ENCODE measurements around the gene TCF7L1.
"Not testable (repeated sequence)": the region's sequence is repeated elsewhere in the genome, so short reads cannot be mapped to it uniquely, and the experiment has no call there.

TCF7L1 gene

DNA sequence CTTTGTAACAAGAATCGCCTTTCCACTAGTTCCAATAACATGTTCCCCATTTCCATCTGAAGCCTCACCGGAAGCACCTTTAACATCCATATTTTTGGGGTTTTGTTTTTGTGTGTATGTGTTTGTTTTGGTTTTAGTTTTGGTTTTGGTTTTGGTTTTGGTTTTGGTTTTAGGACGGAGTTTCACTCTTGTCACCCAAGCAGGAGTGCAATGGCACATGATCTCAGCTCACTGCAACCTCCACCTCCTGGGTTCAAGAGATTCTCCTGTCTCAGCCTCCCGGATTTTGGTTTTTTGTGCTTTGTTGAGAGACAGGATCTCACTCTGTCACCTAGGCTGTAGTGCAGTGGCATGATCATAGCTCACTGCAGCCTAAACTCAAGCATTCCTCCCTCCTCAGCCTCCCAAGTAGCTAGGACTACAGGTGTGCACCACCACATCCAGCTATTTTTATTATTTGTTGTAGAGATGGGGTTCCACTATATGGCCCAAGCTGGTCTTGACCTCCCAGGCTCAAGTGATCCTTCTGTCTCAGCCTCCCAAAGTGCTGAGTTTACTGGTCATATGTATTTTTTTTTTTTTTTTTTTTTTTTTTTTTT, 158.3 kb downstream of the TCF7L1 start:
- DNase-seq = no peak

DNA sequence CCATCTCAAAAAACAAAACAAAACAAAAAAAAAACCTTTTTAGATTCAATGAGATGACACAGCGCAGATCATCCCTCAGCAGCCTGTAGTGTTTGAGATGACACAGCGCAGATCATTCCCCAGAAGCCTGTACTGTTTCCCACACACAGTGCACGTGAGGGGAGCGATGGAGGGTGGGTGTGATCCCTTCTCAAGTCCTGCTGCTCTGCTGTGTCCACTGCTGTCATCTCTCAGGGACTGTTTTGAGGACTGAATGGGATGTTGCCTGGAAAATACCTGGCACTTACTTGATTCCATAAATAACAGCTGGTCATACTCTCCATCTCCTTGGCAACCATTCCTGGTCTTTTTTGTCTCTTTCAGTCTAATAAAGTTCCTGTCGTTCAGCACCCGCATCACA, 168.9 kb downstream of the TCF7L1 start:
- no peak for DNase-seq

- no peak for DNase-seq
These were observed 170.8 kb downstream of the TCF7L1 start for GRCh38 chr2:85303780-85304531.

DNA sequence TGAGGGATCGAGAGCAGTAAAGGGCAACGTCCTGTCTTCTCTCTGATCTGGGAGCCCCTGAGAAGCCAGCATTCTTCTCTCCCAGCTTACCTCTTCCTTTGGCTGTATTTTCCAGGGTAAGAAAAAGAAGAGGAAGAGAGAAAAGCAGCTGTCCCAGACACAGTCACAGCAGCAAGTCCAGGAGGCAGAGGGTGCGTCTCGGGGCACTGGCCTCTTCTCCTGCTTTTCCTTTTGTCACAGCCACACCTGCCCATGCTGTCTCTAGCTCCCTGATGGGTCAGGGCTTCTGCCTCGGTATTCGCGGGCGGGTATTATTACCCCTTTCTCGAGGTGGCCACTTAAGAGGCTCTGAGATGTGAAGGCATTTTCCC, 174.3 kb downstream of the TCF7L1 start:
- no peak for DNase-seq

DNA sequence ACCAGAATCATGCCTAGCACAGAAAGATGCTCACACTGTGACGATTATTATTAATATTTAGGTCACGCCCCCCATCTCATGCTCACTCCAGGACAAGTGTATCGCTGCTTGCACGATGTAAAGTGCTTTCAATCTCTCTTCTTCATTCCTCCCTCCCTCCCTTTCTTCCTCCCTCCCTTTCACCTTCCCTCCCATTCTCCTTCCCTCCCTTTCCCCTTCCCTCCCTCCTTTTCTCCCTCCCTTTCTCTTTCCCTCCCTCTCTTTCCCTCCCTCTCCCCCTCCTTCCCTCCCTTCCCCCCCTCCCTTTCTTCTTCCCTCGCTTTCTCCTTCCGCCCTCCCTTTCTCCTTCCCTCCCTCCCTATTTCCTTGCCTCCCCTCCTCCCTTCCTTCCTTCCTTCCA, 175.0 kb downstream of the TCF7L1 start:
- no peak for DNase-seq

GRCh38 chr2:85308896-85309555, 175.8 kb downstream of the TCF7L1 start:
- DNase-seq = no peak

DNA sequence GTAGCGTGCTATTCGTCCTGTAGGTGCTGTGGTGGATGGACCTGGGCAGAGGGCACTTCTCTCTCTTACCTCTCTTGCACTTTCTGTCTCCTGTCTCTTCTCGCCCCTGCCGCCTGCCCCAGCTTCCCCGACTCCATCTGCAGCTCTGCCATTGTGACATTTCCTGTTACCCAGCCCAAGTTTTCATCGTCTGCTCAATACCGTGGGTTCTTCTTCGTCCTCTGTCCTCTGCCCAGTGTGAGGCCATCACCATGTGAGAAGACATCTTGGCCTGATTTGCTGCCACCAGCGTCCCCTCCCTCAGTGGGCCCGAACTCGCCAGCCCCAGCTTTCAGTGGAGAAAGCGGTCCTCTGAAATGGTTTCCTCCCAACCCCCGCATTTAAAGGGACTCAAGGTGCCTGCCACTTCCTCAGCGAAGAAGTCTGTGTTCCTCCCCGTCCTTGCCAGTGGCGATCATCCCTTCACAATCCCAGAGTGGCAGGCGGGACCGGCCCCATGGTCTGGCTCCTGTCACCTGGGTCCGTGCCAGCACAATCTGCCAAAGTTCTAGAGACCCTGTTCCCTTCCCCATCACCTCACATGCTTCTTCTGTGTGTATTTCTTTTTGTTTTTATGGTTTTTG, 176.6 kb downstream of the TCF7L1 start:
- no peak for DNase-seq

DNA sequence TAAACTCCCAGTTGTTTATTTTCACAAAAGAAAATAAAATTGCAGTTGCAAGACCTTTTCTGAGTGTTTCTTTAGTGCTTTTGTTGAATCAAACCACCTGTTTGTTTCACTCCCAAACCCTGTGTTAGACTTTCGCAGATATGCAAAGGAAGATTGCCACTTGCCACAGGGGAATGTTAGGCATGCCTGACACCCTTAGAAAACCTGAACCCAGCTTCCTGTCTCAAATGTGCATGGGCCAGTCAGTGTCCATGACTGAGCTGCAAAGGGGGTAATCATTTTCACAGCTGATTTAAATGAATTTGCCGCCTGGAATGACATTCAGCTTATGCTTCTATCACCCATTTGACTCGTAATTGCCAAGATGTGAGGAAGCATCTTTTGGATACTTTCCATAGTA, 177.1 kb downstream of the TCF7L1 start:
- no peak for DNase-seq

DNA sequence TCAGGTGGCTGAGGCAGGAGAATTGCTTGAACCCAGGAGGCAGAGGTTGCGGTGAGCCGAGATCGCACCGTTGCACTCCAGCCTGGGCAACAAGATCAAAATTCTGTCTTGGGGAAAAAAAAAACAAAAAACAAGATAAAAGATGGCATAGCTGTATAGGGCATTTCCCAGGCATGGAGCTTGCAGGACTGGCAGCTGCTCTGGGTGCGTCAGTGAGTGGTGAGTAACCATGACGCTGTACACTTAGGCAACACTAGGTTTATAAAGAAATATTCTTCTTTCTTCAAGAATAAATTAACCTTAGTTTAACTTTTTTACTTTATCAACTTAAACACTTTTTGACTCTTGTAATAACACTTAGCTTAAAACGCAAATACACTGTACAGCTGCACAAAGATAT, 179.2 kb downstream of the TCF7L1 start:
- DNase-seq = no peak

GRCh38 chr2:85314884-85315242, 181.7 kb downstream of the TCF7L1 start:
- no peak for DNase-seq

DNA sequence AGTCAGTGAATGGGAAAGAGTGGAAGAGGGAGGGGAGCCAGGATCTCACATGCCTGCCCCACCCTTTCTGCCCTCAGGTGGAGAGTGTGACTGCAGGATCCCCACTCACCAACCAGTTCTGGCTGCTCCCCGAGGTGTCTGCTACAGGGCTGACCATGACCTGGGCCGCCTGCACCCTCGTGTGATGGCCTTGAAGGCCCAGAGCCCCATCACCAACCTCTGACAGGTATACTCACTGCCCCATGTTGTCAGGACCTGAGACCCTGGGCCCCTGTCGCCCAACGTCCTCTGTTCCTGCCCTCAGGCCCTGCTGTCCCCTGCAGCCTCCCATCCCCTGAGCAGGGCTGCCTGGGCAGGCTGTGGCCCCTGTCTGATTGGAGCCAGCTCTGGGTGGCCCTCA, 182.7 kb downstream of the TCF7L1 start:
- not testable (repeated sequence) for DNase-seq

DNA sequence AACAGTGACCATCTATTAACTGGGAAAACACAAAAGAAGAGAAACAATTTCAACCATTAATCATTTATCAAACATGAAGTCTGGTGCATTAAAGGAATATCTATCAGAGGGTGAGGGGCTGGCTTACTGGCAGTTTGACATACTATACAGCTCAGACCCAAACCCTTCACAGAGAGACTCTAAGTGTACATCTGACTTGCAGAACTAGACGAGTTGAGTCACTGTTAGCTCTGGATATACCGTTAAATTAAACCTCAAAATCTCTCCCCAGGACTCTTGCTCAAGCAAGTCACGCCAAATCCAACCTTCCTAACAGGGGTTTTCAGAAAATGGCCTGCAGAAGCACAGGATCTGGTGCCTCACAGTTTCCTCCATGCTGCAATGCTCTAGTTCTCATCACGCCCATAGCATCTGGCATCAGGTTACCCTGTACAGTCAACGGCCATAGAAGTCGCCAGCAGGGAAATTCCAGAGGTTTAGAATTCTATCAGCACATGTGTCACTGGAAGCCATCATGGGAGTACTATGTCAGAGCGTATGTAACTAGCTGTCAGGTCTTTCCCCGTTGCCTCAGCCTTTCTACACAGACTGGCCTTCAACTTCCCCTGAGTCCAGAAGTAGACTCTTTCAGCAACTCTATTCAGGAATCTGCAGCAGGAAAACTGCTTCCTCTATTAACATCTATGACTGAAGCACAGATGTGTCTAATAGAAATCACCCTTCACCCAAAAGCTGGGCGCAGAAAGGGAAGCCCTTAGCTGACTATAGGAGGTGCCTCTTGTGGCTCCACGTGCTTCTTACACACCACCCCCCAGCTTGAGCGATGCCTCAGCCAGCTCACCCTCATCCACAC, 185.3 kb downstream of the TCF7L1 start:
- peak in 1 of 2 experiments; percentile 18 for DNase-seq

DNA sequence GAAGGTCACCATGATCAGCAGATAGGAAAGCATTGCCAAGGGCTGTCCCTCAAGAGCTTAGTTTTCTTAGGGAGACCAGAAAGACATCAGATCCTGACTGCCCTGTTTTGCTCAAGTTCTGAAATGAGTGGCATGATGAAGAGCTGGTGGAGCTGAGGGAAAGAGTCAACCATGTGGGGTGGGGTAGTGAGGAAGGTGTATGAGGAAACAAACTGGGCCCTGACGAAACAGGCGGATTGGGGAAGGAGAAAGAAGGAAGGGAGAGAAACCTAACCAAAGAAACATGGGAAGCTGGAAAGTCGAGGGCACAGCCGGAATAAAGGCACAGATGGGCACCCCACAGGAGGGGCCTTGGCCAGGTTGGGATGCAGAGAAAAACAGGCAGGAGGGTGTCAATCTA, 186.6 kb downstream of the TCF7L1 start:
- no peak for DNase-seq

DNA sequence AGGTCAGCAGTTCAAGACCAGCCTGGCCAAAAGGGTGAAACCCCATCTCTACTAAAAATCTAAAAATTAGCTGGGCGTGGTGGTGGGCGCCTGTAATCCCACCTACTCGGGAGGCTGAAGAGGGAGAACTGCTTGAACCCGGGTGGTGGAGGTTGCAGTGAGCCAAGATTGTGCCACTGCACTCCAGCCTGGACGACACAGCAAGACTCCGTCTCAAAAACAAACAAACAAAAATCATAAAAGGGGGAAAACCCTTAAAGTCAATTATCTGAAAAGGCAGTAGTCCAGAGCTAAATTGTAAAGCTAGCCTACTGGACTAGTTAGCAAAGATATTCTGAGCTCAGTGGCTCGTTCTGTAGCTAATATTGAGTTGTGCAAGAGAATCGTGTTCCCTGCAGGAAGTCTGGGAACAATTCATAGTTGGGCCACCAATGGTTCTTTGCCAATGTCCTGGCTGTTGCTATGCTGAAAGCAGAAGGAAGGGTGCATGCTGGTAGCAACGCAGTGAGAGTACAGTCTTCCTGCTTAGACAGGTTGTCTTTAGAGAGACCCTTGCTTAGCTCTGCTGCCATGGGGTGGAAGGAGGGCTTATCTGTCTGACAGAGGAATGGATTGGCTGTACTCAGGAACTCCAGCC, 190.3 kb downstream of the TCF7L1 start:
- DNase-seq = no peak

DNA sequence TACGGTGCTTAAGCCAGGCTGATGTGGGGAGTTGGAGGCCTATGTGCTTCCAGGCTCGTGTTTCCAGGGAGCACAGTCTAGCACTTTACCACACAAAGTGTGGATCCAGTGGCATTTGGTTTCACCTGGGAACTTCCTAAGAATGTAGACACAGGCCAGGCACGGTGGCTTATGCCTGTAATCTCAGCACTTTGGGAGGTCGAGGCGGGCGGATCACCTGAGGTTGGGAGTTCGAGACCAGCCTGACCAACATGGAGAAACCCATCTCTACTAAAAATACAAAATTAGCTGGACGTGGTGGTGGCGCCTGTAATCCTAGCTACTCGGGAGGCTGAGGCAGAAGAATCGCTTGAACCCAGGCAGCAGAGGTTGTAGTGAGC, 190.8 kb downstream of the TCF7L1 start:
- not testable (repeated sequence) for DNase-seq

- DNase-seq = no peak
These were observed 191.7 kb downstream of the TCF7L1 start for GRCh38 chr2:85324639-85325465.

DNA sequence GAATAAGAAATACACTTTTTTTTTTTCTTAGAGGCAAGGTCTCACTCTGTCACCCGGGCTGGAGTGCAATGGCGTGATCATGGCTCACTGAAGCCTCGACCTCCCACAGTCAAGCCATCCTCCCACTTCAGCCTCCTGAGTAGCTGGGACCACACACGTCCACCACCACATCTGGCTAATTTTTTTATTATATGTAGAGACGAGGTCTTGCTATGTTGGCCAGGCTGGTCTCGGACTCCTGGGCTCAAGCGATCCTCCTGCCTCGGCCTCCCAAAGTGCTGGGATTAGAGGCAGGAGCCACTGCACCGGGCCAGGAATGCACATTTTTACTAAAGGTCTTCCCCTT, 192.2 kb downstream of the TCF7L1 start:
- no peak for DNase-seq

GRCh38 chr2:85326406-85327159, 193.4 kb downstream of the TCF7L1 start:
- DNase-seq = peak in 1 of 2 experiments; percentile 43

DNA sequence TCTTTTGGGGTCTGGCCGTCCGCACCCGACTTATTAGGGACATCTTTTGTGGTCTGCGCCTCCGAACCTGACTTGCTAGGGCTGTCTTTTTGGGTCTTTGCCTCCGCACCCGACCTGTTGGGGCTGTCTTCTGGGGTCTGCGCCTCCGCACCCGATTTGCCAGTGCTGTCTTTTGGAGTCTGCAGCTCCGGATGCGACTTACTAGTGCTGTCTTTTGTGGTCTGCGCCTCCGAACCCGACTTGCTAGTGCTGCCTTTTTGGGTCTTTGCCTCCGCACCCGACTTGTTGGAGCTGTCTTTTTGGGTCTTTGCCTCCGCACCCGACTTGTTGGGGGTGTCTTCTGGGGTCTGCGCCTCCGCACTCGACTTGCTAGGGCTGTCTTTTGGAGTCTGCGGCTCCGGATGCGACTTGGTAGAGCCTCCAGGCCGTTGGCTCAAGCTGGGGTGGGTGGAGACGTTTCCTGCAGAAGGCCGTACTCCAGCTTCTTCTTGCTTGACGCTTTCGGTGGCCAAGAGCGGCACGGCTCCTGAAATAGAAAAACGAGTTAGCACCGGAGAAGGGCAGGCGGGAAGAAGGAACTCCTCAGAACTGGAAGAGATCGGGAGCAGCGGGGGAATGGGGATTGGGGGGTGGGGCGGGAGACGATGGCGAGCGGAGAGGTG, 194.1 kb downstream of the TCF7L1 start:
- peak; percentile 29 to 45 for DNase-seq
